ENCODE results near the gene MAP3K14.

GRCh38 chr17:45338996-45339535 lies 22.2 kb upstream of the MAP3K14 start:
- TF ChIP-seq CTCF (IDR thresholded peaks at IDR 0.05), result no peak
- TF ChIP-seq EP300 (IDR thresholded peaks at IDR 0.05), result no peak
- no peak for TF ChIP-seq POLR2A (IDR thresholded peaks at IDR 0.05)

All from ovary (tissue), 3 donors.